GM12878 (cell line): Measurements from ENCODE around the gene LAYN. TPM values are rescaled to one million over a fixed set of nuclear protein-coding genes. Genes with fewer than 3 reads are reported as not detected.
A peak's percentile ranks its signal among the peaks of the same experiment; 100 is the strongest.

Experiments
- ATAC-seq: fragments of 200-7000 bp; cut with Tn5 transposase; 3 replicates; pipeline ENCODE4 v1.9.1; 2020; ENCODE audit warnings: mild to moderate bottlenecking, moderate library complexity
- BruUV-seq: library from RNA; stranded (reverse); fragments of 400-500 nt; replicated peaks from 2 replicates; lab custom pipeline; 2021; lab: Mats Ljungman, UMichigan
- CTCF ChIA-PET: fragments of 300-600 bp; sonication (Branson Sonifier 250); formaldehyde crosslinking; extraction: SDS; loops from one replicate; lab custom pipeline; 2021; ENCODE audit warnings: inconsistent platforms; lab: Yijun Ruan, JAX
- POLR2A ChIA-PET: fragments of 350-600 bp; formaldehyde crosslinking; extraction: SDS; loops from one replicate; lab custom pipeline; 2021; ENCODE audit warnings: inconsistent platforms; lab: Charles Lee
- RAD21 ChIA-PET: fragments of 300-600 bp; sonication (Branson Sonifier 250); formaldehyde crosslinking; loops from one replicate; lab custom pipeline; 2023; ENCODE audit warnings: antibody characterized with exemption; ENCODE audit not compliant: unreplicated experiment; lab: Charles Lee
- SMC1A ChIA-PET: fragments of 300-600 bp; sonication (Branson Sonifier 250); formaldehyde crosslinking; loops from one replicate; lab custom pipeline; 2023; ENCODE audit not compliant: unreplicated experiment, uncharacterized antibody; lab: Charles Lee
- DNase-seq: peaks from one replicate; pipeline ENCODE4 v3.0.0-alpha.2; 2011; ENCODE audit warnings: low read depth, low spot score
- FAIRE-seq: peaks from 3 replicates; lab custom pipeline; 2011; peaks lifted over from hg19 to GRCh38; lab: Jason Lieb, UNC
- H2AFZ ChIP-seq: 2 replicates; pipeline ENCODE4 v1.6.0; 2011; ENCODE audit warnings: low read depth, low read length, control low read depth; ENCODE audit not compliant: control insufficient read depth
- H3K27ac ChIP-seq: 2 replicates; pipeline ENCODE4 v1.5.1; 2011; ENCODE audit warnings: control low read depth; ENCODE audit not compliant: control insufficient read depth, insufficient read depth
- H3K27me3 ChIP-seq, 2 experiments: replicated peaks in 1 of 2; 2 replicates each; pipeline versions ENCODE4 v1.6.0 to v1.6.1; 2011; ENCODE audit warnings: low read length in 1 of 2; ENCODE audit not compliant: control insufficient read depth in 2 of 2, insufficient read depth in 2 of 2
- H3K36me3 ChIP-seq, 2 experiments: 2 replicates each; pipeline ENCODE4 v1.5.1; 2011; ENCODE audit warnings: low read length in 1 of 2; ENCODE audit not compliant: control insufficient read depth in 2 of 2, insufficient read depth in 2 of 2
- H3K4me1 ChIP-seq: 2 replicates; pipeline ENCODE4 v1.6.1; 2011; ENCODE audit warnings: mild to moderate bottlenecking, low read length, moderate library complexity, mixed read lengths; ENCODE audit not compliant: control insufficient read depth, insufficient read depth
- H3K4me2 ChIP-seq: 2 replicates; pipeline ENCODE4 v1.6.0; 2011; ENCODE audit warnings: control low read depth; ENCODE audit not compliant: control insufficient read depth, insufficient read depth
- H3K4me3 ChIP-seq: fragments of 200-600 bp; sonication (generic); 2 replicates; pipeline ENCODE4 v1.5.1; 2016
- H3K79me2 ChIP-seq: 2 replicates; pipeline ENCODE4 v1.6.0; 2011; ENCODE audit warnings: low read length; ENCODE audit not compliant: control insufficient read depth, insufficient read depth
- H3K9ac ChIP-seq: 2 replicates; pipeline ENCODE4 v1.8.0; 2011; ENCODE audit warnings: low read length, control low read depth, mixed read lengths; ENCODE audit not compliant: control insufficient read depth, insufficient read depth
- H3K9me3 ChIP-seq: replicated peaks from 3 replicates; pipeline ENCODE4 v1.5.1; 2011; ENCODE audit warnings: mild to moderate bottlenecking, low read length; ENCODE audit not compliant: control insufficient read depth, insufficient read depth
- H4K20me1 ChIP-seq: 2 replicates; pipeline ENCODE4 v1.6.0; 2011; ENCODE audit not compliant: control insufficient read depth, insufficient read depth
- HSF1 ChIP-seq: fragments of 150-350 bp; IDR thresholded peaks from 2 replicates; pipeline ENCODE4 v1.6.1; 2014; ENCODE audit warnings: mild to moderate bottlenecking, low read depth, low read length
- IRF3 ChIP-seq: fragments of 450-650 bp; IDR thresholded peaks from 2 replicates; pipeline ENCODE4 v1.6.1; 2014; ENCODE audit warnings: mild to moderate bottlenecking
- SREBF1 ChIP-seq: IDR thresholded peaks from 2 replicates; pipeline ENCODE4 v1.6.1; 2012; ENCODE audit warnings: mild to moderate bottlenecking, low read length
- SUPT20H ChIP-seq: IDR thresholded peaks from 2 replicates; pipeline ENCODE4 v1.6.1; 2011; ENCODE audit warnings: low read depth, mild to moderate bottlenecking, low read length, moderate library complexity, borderline replicate concordance; ENCODE audit not compliant: control insufficient read depth
- TCF12 ChIP-seq: IDR thresholded peaks from 2 replicates; pipeline ENCODE4 v1.6.1; 2011; ENCODE audit warnings: low read depth, mild to moderate bottlenecking, low read length
- ZNF217 ChIP-seq: fragments of 450-650 bp; IDR thresholded peaks from 2 replicates; pipeline ENCODE4 v1.6.1; 2017; ENCODE audit warnings: antibody characterized with exemption, mild to moderate bottlenecking
- WGBS: methylation state at CpG from one replicate; pipeline ENCODE4 v1.1.6; 2016; ENCODE audit warnings: low lambda C conversion rate; ENCODE audit not compliant: insufficient replicate concordance, insufficient coverage; ENCODE audit errors: missing lambda C conversion rate; 5-methylcytosine and 5-hydroxymethylcytosine counted together
- in situ Hi-C: fragments of 300-500 bp; cut with MboI; formaldehyde crosslinking; loops from 9 replicates; pipeline ENCODE4 v1.14.3; 2018; ENCODE audit warnings: mixed read lengths
- intact Hi-C: fragments of 100-400 bp; cut with micrococcal nuclease; formaldehyde crosslinking; loops from one replicate; pipeline ENCODE4 v1.14.2; 2022; ENCODE audit not compliant: unreplicated experiment
- polyA plus RNA-seq, 11 experiments: library from polyadenylated mRNA; depleted of rRNA in 4 of 11; unstranded in 6 of 11; stranded (reverse) in 5 of 11; fragments of >200 nt; fragmentation: Nextera tagmentation in 4 of 11; fragmentation: Illumina TruSeq in 1 of 11; extraction: Ambion mirVana in 4 of 11; extraction: Trizol in 1 of 11; gene quantifications; 1 replicate in 1 of 11; 2 replicates in 10 of 11; pipeline versions ENCODE4 v1.2.1 to v1.2.3, GENCODE V29; 2011 to 2016; ENCODE audit warnings: inconsistent platforms in 2 of 11, missing spikeins in 2 of 11, low read depth in 1 of 11
- total RNA-seq, 4 experiments: library from RNA; depleted of rRNA in 3 of 4; stranded (reverse); fragments of >200 nt in 3 of 4; fragmentation: Illumina TruSeq in 1 of 4; extraction: Trizol in 1 of 4; gene quantifications; 2 replicates each; pipeline versions ENCODE4 v1.2.1 to v1.2.3, GENCODE V29; 2013 to 2021
- TF ChIP-seq, protein P1 (sequence below): fragments of 450-650 bp; formaldehyde crosslinking; IDR thresholded peaks from 2 replicates; pipeline ENCODE4 v1.4.0; 2020; ENCODE audit warnings: mild to moderate bottlenecking, moderate library complexity

The LAYN gene
- total and polyA plus RNA-seq, 10 of the 15 experiments (the other 5 are each of a cell fraction or from before 2014, with no cell fraction given): 0.06 to 0.14 (median 0.10) TPM; not detected in 7

- H3K9me3 ChIP-seq: no peaks in the 10 kb centered on the region; the same call in 2 of the 3 replicates
- peaks cover 7 to 33% of the 10 kb centered on the region in 2 experiments for H3K27me3 ChIP-seq
- no peak overlapping the region for H3K4me3 ChIP-seq
- ATAC-seq (peak; percentile 74), FAIRE-seq (no peak), DNase-seq (no peak)
- in situ Hi-C loops (no loop called here), intact Hi-C loops (no loop called here)
- no peaks in the 10 kb centered on the region for H3K79me2 ChIP-seq
- ChIA-PET CTCF (no interaction called here), SMC1A (interaction anchor here (1.8 kb wide), 1 partner anchor 22 kb away, joined by 4 read pairs; no protein-coding TSS in a partner anchor), POLR2A (interaction anchor here (0.9 kb wide), 1 partner anchor 9 kb away, joined by 3 read pairs; no protein-coding TSS in a partner anchor), RAD21 (no interaction called here)
- H4K20me1 ChIP-seq: no peaks in the 10 kb centered on the region; the same call in 1 of the 2 replicates
- no peak overlapping the region for H3K27ac ChIP-seq
- H3K36me3 ChIP-seq: no peaks in the 10 kb centered on the region
- no peak overlapping the region for H3K9ac ChIP-seq
- no peak overlapping the region for H2AFZ ChIP-seq
- BruUV-seq: no TSS peak
- H3K4me2 ChIP-seq: no peak overlapping the region
- 0% methylated on average over 1 of the region's 1 CpG for WGBS
- peaks cover 3% of the 10 kb centered on the region; the same call in 1 of the 2 replicates for H3K4me1 ChIP-seq
- TF ChIP-seq, protein P1, sequence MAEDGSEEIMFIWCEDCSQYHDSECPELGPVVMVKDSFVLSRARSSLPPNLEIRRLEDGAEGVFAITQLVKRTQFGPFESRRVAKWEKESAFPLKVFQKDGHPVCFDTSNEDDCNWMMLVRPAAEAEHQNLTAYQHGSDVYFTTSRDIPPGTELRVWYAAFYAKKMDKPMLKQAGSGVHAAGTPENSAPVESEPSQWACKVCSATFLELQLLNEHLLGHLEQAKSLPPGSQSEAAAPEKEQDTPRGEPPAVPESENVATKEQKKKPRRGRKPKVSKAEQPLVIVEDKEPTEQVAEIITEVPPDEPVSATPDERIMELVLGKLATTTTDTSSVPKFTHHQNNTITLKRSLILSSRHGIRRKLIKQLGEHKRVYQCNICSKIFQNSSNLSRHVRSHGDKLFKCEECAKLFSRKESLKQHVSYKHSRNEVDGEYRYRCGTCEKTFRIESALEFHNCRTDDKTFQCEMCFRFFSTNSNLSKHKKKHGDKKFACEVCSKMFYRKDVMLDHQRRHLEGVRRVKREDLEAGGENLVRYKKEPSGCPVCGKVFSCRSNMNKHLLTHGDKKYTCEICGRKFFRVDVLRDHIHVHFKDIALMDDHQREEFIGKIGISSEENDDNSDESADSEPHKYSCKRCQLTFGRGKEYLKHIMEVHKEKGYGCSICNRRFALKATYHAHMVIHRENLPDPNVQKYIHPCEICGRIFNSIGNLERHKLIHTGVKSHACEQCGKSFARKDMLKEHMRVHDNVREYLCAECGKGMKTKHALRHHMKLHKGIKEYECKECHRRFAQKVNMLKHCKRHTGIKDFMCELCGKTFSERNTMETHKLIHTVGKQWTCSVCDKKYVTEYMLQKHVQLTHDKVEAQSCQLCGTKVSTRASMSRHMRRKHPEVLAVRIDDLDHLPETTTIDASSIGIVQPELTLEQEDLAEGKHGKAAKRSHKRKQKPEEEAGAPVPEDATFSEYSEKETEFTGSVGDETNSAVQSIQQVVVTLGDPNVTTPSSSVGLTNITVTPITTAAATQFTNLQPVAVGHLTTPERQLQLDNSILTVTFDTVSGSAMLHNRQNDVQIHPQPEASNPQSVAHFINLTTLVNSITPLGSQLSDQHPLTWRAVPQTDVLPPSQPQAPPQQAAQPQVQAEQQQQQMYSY (CRISPR knock-in tag): no peak
- TF ChIP-seq ZNF217 (no peak), SUPT20H (no peak), IRF3 (no peak), HSF1 (no peak), SREBF1 (no peak), TCF12 (no peak)
Observed at GRCh38 chr11:111538407-111539114, 2.0 kb upstream of the LAYN start.
